BJ (cell line): ENCODE data around the gene FRMD4A. TPM values are rescaled to one million over a fixed set of nuclear protein-coding genes. Genes with fewer than 3 reads are reported as not detected.
"Not testable (repeated sequence)": the region's sequence is repeated elsewhere in the genome, so short reads cannot be mapped to it uniquely, and the experiment has no call there.

Experiments
- CTCF ChIA-PET: fragments of 350-600 bp; formaldehyde crosslinking; extraction: SDS; loops from one replicate; lab custom pipeline; 2021; ENCODE audit warnings: antibody characterized with exemption, inconsistent platforms; lab: Yijun Ruan, JAX
- POLR2A ChIA-PET: fragments of 300-600 bp; sonication (Branson Sonifier 250); formaldehyde crosslinking; extraction: SDS; loops from one replicate; lab custom pipeline; 2021; ENCODE audit warnings: antibody characterized with exemption; lab: Charles Lee
- DNase-seq: peaks from one replicate; pipeline ENCODE4 v3.0.0-alpha.2; 2011; ENCODE audit warnings: low read depth
- H3K27me3 ChIP-seq: 2 replicates; pipeline ENCODE4 v1.6.0; 2011; ENCODE audit warnings: low read length; ENCODE audit not compliant: control insufficient read depth, insufficient read depth
- H3K36me3 ChIP-seq: 2 replicates; pipeline ENCODE4 v1.5.1; 2011; ENCODE audit warnings: low read length; ENCODE audit not compliant: control insufficient read depth, insufficient read depth
- H3K4me3 ChIP-seq: 2 replicates; pipeline ENCODE4 v1.5.1; 2011; ENCODE audit warnings: low read depth, mild to moderate bottlenecking, control low read depth, low read length
- CTCF ChIP-seq: IDR thresholded peaks from 2 replicates; pipeline ENCODE4 v1.5.1; 2011; ENCODE audit warnings: low read depth, mild to moderate bottlenecking, control low read depth, inconsistent platforms, low read length, moderate library complexity; ENCODE audit not compliant: insufficient read depth
- polyA plus RNA-seq: library from polyadenylated mRNA; depleted of rRNA; stranded (reverse); fragments of >200 nt; gene quantifications from 2 replicates; pipeline ENCODE4 v1.2.3, GENCODE V29; 2011

FRMD4A gene
- polyA plus RNA-seq, 1 experiment: 31.6 TPM

GRCh38 chr10:14200698-14201544 is 129.8 kb downstream of the FRMD4A start:
- H3K27me3 ChIP-seq: peaks cover 5% of the 10 kb centered on the region
- no peak overlapping the region for H3K4me3 ChIP-seq
- ChIA-PET CTCF (interaction anchor here (0.6 to 1.7 kb wide), 8 partner anchors 10 to 420 kb away, joined by 3 to 8 read pairs (median 4); no protein-coding TSS in a partner anchor), POLR2A (no interaction called here)
- no peaks in the 10 kb centered on the region for H3K36me3 ChIP-seq
- TF ChIP-seq CTCF: peak; percentile 27
- no peak for DNase-seq

- H3K36me3 ChIP-seq, H3K4me3 ChIP-seq, H3K27me3 ChIP-seq, DNase-seq: not testable (repeated sequence)
- ChIA-PET CTCF (interaction anchor here (0.9 to 5.4 kb wide), 3 partner anchors 10 to 280 kb away, joined by 4 to 112 read pairs (median 19); no protein-coding TSS in a partner anchor), POLR2A (interaction anchor here (0.5 kb wide), 1 partner anchor 421 kb away, joined by 10 read pairs; no protein-coding TSS in a partner anchor)
These were observed 131.6 kb downstream of the FRMD4A start for GRCh38 chr10:14199098-14199497.

- no peaks in the 10 kb centered on the region for H3K36me3 ChIP-seq
These were observed 132.6 kb downstream of the FRMD4A start for GRCh38 chr10:14198078-14198477.

GRCh38 chr10:14196113-14196512 is 134.6 kb downstream of the FRMD4A start:
- no peak for TF ChIP-seq CTCF
- H3K27me3 ChIP-seq: peaks cover 13% of the 10 kb centered on the region
- H3K4me3 ChIP-seq: no peak overlapping the region
- DNase-seq: no peak
- CTCF ChIA-PET: interaction anchor here (0.8 to 5.4 kb wide), 16 partner anchors 9 to 533 kb away, joined by 3 to 112 read pairs (median 4); no protein-coding TSS in a partner anchor
- POLR2A ChIA-PET: interaction anchor here (0.9 kb wide), 1 partner anchor 281 kb away, joined by 6 read pairs; no protein-coding TSS in a partner anchor
- H3K36me3 ChIP-seq: no peaks in the 10 kb centered on the region

More at GRCh38 chr10:14198078-14198477, 132.6 kb downstream of the FRMD4A start:
- peaks cover 10% of the 10 kb centered on the region for H3K27me3 ChIP-seq
- POLR2A ChIA-PET: no interaction called here
- CTCF ChIA-PET: interaction anchor here (0.7 to 5.4 kb wide), 7 partner anchors 9 to 414 kb away, joined by 3 to 112 read pairs (median 4); no protein-coding TSS in a partner anchor
- no peak overlapping the region for H3K4me3 ChIP-seq
- TF ChIP-seq CTCF: no peak
- DNase-seq: no peak

- Histone ChIP-seq H3K4me3 (no peak overlapping the region), H3K27me3 (peaks cover 15% of the 10 kb centered on the region), H3K36me3 (no peaks in the 10 kb centered on the region)
- ChIA-PET POLR2A (interaction anchor here (0.9 kb wide), 1 partner anchor 281 kb away, joined by 6 read pairs; no protein-coding TSS in a partner anchor), CTCF (interaction anchor here (0.6 to 5.4 kb wide), 14 partner anchors 8 to 627 kb away, joined by 3 to 112 read pairs (median 6); no protein-coding TSS in a partner anchor)
- no peak for DNase-seq
- TF ChIP-seq CTCF: no peak
These were observed 135.3 kb downstream of the FRMD4A start for GRCh38 chr10:14195433-14195832.
